Measurements from ENCODE around the gene CSK.

The CSK gene

GRCh38 chr15:74778599-74778970, 3.3 kb upstream of the CSK start:
- no peak for TF ChIP-seq CTCF (IDR thresholded peaks at IDR 0.05; ENCODE audit: insufficient read depth, low read length, poor library complexity, severe bottlenecking)
- Histone ChIP-seq H3K36me3 (ENCODE audit: control insufficient read depth, insufficient read depth, low read length) (no peaks in the 10 kb centered on the region), H3K4me3 (replicated peaks; ENCODE audit: low read depth, low read length) (no peak overlapping the region), H3K27me3 (replicated peaks; ENCODE audit: control insufficient read depth, insufficient read depth, low read length) (no peaks in the 10 kb centered on the region)
- DNase-seq (ENCODE audit: extremely low read depth, insufficient read length): no peak

GRCh38 chr15:74779162-74779648, 2.7 kb upstream of the CSK start:
- no peaks in the 10 kb centered on the region for H3K27me3 ChIP-seq (replicated peaks; ENCODE audit: control insufficient read depth, insufficient read depth, low read length)
- no peak overlapping the region for H3K4me3 ChIP-seq (replicated peaks; ENCODE audit: low read depth, low read length)
- no peaks in the 10 kb centered on the region; the same call in 1 of the 2 replicates for H3K36me3 ChIP-seq (ENCODE audit: control insufficient read depth, insufficient read depth, low read length)
- TF ChIP-seq CTCF (IDR thresholded peaks at IDR 0.05; ENCODE audit: insufficient read depth, low read length, poor library complexity, severe bottlenecking): no peak
- no peak for DNase-seq (ENCODE audit: extremely low read depth, insufficient read length)

DNA sequence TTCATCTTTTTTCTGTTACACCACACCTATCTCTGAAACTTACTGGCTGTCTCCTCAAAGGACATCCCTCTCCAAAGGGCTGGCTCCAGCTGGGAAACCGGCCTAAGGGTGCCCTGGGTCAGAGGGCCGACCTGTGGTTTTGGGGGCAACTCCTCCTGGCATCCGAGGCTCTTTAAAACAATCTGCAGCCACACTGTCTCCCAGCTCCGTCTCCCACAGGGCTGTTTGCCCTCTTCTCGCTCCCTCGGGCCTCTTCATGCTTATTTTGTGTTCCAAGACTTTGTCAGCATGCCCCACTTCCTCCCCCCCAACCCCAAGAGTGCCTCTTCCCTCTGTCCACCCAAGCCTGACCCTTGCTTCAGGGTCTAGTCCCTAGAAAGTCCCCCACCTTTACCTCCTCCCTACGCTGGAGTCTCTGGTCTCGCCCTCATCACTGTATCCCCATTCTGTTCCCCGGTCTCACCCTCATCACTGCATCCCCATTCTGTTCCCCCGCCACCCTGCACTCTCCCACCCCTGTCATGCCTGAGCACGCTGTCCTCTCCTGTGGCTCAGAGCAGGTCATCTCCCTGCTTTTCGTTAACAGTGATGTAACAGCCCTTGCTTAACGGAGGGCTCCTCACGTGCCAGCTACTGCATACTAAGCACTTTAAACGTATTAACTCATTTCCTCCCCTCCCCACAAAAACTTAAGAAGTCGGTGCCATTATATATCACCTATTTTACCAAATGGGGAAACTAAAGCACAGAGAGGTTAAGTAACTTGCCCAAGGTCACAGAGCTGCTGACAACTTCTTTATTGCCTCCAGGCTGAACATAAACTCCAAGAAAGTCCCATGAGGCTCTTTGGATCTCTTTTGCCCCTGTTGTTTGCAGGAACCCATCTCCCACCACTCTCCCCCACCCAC, 1.1 kb upstream of the CSK start:
- Histone ChIP-seq H3K36me3 (ENCODE audit: control insufficient read depth, insufficient read depth, low read length) (peaks cover 3% of the 10 kb centered on the region), H3K27me3 (replicated peaks; ENCODE audit: control insufficient read depth, insufficient read depth, low read length) (no peaks in the 10 kb centered on the region), H3K4me3 (replicated peaks; ENCODE audit: low read depth, low read length) (peak overlapping the region; percentile 70)
- peak; percentile 61 for DNase-seq (ENCODE audit: extremely low read depth, insufficient read length)
- TF ChIP-seq CTCF (IDR thresholded peaks at IDR 0.05; ENCODE audit: insufficient read depth, low read length, poor library complexity, severe bottlenecking): no peak

DNA sequence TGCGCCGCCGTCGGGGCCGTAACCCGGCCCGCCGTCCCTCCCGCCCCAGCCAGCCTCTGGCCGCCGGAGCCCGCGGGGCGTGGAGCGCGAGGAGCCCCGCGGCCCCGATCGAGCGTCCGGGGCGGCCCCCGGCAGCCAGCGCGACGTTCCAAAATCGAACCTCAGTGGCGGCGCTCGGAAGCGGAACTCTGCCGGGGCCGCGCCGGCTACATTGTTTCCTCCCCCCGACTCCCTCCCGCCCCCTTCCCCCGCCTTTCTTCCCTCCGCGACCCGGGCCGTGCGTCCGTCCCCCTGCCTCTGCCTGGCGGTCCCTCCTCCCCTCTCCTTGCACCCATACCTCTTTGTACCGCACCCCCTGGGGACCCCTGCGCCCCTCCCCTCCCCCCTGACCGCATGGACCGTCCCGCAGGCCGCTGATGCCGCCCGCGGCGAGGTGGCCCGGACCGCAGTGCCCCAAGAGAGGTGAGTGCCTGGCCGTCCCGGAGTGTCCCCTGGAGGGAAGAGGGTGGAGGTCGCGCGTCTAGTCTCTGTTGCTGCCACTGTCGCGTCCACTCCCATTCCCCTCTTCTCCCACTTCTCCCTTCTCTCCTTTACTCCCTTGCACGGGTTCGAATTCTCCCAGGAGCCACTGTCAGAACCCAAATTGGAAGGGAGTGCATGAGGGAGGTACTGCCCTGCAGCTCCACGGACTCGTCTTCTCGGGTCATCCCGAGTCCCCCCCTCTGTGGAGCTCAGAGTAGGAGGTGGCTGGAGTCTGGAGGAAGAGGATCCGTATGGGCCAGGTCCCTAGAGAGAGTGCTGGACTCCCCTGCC, 585 bp downstream of the CSK start:
- TF ChIP-seq CTCF (IDR thresholded peaks at IDR 0.05; ENCODE audit: insufficient read depth, low read length, poor library complexity, severe bottlenecking): no peak
- H3K4me3 ChIP-seq (replicated peaks; ENCODE audit: low read depth, low read length): peak overlapping the region; percentile 98
- DNase-seq (ENCODE audit: extremely low read depth, insufficient read length): peak; percentile 60
- H3K27me3 ChIP-seq (replicated peaks; ENCODE audit: control insufficient read depth, insufficient read depth, low read length): no peaks in the 10 kb centered on the region
- H3K36me3 ChIP-seq (ENCODE audit: control insufficient read depth, insufficient read depth, low read length): peaks cover 3% of the 10 kb centered on the region

GRCh38 chr15:74783072-74783807, 1.4 kb downstream of the CSK start:
- Histone ChIP-seq H3K27me3 (replicated peaks; ENCODE audit: control insufficient read depth, insufficient read depth, low read length) (no peaks in the 10 kb centered on the region), H3K4me3 (replicated peaks; ENCODE audit: low read depth, low read length) (peak overlapping the region; percentile 98), H3K36me3 (ENCODE audit: control insufficient read depth, insufficient read depth, low read length) (peaks cover 5% of the 10 kb centered on the region)
- no peak for TF ChIP-seq CTCF (IDR thresholded peaks at IDR 0.05; ENCODE audit: insufficient read depth, low read length, poor library complexity, severe bottlenecking)
- DNase-seq (ENCODE audit: extremely low read depth, insufficient read length): peak; percentile 70

All from GM06990 (cell line).